Hypothalamus (tissue), 51 donors: ENCODE measurements around the gene PTPRK.

Source experiments
- DNase-seq, 51 donors: peaks; one replicate each; lab custom pipeline; 2025; lab: John Stamatoyannopoulos, UW

Gene PTPRK

DNA sequence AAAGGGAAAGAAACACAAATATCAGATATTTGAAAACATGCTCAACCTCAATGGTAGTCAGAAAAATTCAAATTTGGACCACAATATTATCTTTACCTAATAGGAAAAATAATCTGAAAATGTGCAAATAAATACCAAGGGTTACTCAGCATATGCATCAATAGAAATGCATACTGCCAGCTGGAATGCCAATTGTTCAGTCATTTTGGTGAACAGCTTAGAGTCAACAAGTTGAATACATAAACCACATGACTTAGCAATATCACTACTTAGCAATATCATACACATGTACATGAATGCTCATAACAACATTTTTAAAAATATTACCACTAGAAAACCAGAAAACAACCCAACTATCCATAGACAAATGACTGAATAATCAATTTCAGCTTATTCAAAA, 212.7 kb downstream of the PTPRK start:
- no peak for DNase-seq

DNA sequence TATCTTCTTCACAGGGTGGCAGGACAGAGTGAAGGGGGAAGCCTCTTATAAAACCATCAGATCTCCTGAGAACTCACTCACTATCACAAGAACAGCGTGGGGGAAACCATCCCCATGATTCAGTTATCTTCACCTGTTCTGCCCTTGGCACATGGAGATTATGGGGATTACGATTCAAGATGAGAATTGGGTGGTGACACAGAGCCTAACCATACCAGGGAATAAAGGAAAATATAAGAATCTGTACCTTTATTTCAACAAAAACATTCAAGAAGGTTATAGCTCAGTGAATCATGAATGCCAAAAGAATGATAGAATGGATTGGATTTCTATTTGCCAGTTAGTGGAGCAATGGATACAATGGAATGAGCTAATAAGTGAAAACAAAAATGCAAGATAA, 214.4 kb downstream of the PTPRK start:
- no peak for DNase-seq

DNA sequence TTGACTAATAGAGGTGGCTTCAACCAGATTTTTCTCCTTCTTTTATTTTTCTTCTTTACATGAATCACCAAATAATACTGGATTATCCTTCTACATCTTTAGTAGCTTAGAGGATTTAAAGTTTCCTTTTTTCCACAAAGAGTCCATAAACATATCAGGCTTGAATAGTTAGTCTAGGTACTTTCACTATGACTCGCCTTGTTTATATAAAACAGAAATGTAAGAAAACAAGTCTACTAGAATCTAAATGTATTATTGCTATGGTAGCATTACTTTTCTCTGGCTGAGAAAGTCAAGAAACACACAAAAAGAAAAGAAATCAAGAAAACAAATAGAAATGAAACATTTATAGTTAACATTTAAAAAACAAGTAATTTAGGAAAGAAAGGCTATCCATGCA, 215.2 kb downstream of the PTPRK start:
- no peak for DNase-seq

DNA sequence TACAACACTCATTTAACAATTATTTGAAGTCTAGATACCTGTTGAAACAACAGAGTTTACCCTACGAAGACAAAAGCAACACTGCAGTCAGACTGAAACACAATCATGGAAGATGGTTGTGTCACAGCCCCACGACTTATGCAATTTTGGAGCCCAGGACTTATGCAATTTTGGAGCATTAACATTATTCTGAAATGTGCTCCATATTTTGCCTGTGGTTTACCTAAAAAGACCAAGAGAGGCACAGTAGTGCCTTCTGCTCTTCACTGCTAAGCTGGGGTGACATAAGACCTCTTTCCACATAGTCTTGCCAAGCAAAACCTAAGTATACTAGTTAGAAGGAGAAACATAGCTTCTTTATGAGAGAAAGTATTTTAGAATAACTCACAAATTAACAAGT, 216.5 kb downstream of the PTPRK start:
- DNase-seq, result no peak

DNA sequence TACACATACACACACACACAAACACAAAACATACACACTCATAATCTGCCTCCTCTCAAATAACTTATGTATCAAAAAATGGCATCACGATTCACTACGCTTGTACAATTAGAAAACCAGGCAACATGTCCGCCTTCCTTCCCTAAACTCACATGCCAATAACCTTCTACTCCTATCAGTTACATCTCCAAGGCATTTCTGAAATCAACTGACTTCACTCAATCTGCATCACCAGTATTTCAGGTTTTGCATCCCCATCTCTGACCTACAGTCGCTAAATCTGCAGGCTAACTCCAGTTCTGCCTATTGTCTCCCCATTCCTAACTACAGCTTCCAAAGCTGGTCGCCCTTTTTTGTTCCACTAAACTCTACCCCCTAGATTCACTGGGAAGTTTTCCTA, 217.5 kb downstream of the PTPRK start:
- no peak for DNase-seq

DNA sequence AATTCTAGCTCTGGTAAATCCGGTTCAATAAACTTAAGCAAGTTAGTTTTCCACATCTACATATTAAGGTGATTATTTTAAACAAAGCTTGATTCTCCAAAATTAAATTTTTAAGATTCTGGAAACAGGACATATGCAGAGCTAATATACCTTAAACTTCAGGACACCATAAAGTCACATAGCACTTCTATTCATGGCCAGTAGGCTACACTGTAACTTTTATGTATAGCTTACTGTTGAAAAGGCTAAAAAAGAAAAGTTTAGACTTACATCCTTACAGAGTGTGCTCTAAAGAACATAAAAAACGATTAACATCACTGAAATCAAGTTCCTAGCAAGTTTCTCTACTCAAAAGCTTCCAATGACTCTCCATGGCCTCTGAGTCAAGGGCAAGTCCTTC, 224.7 kb downstream of the PTPRK start:
- DNase-seq, result no peak

DNA sequence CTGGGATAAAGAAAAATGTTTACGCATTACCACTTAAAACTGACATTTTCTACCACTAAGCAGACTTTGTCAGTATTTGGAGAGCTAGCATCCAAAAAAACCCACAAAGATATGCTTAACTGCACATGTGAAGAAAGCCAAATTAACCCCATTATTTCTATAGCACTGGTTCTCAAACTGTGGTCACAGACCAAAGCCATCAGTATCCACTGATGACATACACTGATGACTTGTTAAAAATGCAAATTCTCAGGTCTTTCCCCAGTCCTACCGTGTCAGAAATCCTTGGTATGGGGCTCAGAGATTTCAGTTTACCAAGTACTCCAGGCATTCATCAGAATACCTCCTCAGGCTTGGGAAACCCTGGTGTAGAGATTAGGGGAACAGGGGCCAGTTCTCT, 230.2 kb downstream of the PTPRK start:
- no peak for DNase-seq

DNA sequence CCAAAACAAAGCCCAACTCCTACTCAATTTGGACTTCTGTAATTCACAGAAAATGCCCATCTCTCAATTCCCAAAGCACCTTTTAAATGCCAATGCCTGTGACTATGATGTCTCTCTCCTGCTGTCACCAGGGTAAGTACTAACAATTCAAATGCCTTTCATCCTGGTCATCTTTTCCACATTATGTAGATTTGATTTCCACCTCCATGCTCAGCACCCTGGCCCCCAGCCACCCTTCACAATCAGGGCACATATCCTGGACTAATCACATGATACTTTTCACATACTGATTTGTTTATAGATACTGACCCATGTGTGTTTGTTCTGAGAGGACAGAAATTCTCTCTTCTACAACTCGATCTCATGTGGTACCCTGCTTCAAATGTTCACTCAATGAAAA, 236.3 kb downstream of the PTPRK start:
- no peak for DNase-seq

DNA sequence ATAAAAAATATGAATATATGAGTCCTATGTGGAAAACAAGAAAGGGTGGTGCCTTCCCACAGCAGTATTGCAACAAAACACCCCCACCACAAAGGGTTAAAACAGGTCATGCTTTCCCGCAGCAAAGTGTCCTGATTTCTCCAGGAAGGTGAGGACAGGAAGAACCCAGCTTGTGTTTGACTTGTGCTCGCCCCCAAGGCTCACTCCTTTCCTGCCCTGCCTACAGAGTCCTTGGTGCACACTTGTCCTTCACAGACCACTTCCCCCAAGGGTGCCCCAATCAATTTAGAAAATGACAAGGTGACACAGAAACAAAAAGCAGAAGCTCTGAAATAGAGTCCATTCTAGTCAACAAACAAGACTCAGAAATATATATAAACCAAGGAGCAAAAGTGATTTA, 237.4 kb downstream of the PTPRK start:
- no peak for DNase-seq

DNA sequence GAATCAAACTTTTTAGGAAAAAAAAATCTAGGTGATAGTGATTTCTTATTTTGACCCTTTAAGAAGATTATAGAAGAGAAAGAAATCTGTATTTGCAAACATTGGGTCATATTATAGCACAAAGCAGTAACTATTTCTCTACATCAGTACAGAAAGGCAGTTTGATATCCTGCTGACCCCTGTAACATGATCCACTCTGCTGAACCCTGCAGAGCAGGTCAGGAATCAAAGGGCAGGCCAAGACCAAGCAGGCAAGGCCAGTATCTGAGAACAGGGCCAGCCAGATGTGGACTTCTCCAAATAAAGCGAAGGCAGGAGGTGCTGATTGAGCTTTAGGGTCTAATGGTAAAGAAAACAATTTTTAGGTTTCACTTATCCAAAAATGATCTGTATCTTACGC, 239.4 kb downstream of the PTPRK start:
- DNase-seq, result no peak

DNA sequence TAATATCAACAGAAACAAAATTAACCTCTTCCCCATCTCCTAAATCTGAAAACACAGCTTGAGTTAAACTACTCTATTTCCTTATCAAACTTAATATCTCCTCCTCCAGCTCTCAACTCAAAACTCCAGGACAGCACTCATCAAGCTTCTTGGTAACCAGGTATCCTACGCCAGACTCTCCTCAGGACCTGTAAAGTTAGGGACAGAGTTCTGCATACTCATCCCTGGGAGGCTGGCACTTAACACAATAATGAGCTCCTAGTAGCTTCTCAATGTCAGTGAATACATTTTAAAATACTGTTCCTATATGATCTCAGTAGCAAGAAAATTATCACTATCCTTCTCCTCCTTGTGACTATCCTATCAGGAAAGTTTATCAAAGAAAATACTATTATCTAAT, 240.3 kb downstream of the PTPRK start:
- DNase-seq, result no peak

DNA sequence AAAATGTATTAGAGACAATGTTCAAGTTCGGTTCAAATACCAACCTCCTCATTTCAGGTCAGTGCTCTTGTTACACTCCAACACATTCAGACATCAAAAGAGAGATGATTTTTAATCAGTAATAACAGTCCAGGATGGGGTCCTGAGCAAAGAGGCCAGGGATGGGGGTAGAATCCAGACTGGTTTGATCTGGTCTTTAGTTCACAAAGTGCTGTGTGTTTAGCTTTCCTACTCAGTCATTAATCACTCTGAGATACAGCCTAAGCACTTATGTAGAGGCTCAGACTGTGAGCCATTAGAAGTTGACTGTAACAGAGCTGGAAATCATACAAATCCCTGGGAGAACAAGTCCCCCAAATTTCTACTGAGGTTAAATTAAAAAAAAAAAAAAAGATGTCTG, 241.6 kb downstream of the PTPRK start:
- DNase-seq, result no peak

DNA sequence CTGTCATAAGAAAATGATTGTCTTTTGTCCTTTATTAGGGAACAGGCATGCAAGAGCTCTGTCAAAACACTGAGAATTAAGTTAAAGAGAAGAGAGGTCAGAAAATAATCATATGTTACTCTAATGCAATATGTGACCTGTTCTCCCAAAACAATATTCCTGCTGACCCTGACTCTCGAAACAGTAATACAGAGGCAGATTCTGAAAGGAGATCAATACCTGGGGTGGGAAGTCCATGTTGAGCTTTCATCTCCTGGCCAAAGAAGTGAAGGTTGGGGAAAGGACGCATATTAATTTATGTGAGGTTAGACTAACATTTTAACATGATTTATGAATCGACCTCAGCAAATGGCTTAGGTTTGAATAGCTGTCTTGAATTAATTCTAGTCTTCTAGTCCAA, 243.0 kb downstream of the PTPRK start:
- no peak for DNase-seq

DNA sequence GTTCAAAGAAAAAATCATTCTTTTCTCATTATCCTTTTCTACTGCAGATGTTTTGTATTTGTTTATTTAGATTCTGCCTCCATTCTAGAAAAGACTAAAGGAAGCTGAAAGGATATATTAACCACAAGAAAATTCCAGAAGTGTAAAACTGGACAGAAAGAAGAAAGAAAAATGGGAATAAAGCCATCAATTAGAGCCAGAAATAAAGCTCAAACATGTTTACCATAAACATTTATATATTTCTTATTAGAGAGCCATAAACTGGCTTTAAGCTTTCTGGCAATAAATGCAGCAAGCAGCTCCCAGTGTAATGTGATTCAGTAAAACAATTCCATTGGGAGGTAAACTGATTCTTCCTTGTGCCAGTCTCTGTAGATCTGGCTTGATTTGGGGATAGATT, 244.1 kb downstream of the PTPRK start:
- DNase-seq, result no peak

DNA sequence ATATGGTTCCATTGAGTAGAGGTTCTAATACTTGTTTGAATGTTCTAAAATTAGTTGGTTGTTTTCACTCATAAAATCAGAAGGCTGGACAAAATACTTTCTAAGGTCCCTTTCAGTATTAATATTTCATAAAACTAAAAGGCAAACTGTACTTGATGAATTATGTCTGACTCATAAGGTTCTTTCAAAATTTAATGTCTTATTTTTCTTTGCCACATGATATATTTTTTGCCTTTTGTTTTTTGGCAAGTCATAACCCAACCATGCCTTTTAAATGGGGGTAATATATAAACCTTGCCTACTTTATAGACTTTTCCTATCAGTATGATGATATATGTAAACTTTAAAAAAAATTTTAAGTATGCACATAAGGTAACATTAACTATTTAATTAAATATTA, 244.7 kb downstream of the PTPRK start:
- DNase-seq, result no peak

DNA sequence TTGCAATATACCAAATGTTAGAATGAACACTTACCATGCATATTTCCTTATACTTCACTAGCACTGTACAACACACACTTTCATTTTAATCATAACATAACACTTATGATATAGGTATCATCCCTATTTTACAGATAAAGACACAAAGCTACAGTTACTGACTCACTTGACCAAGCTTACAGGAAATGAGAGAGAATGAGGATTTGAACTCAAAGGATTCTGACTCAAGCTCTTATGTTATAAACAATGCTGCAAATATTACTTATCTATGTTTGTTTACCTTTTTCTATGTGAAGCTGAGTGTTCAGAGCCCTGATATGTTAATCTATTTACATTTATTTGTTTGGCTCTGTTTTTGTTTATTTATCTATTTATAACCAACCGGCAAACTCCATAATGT, 245.4 kb downstream of the PTPRK start:
- DNase-seq, result no peak

DNA sequence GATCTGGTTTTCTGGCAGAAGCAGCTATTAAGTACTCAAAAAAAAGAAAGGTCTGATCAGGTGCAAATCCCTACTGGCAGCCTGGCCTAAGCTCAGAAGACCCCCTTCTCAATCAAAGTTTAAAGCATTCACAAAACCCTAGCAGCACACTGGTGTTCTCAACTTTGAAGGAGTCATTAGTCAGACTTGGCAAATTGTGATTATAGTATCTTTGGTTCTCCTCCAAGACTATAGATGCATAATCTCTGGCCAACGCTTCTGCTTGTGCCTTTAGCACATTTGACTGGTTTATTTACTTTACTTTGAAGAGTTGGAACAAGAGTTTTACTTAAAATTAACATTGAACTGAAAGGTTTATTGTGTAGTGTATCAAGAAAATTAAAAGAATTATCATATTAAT, 248.9 kb downstream of the PTPRK start:
- no peak for DNase-seq

DNA sequence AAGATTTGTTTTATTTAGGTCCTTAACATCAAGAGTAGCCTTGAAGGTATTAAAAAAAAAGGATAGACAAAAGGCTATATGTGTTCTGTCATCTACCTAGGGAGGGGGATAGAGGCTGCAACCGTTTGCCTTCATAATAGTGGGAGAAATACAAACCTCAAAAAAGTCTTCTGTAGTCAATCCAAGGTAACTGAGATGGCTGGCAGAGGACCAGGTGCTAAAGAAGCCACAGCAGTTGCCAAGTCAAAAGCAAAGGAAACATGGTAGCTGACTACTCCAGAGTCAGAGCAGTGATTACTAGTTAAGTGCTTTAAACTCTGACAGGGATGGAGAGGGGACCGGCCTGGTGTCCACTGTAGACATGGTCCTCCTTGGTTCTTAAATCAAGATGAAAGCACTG, 249.4 kb downstream of the PTPRK start:
- no peak for DNase-seq

DNA sequence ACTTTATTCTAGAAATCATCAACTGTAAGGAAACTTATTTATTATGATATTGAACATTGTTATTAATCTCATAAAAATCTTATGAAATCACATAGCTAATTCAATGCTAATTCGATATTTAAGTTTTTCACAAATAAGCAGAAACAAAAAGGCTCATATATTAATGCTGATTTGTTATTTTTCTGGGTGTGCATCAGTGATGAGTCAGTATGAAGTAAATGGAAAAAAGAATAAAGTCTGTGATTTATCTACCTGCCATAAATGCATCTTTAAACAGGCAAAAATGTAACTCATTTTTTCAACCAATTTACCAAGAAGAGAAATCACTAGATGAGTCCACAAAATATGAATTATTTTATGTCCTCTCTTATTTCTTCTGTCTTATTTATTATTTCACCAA, 253.5 kb downstream of the PTPRK start:
- DNase-seq, result no peak

DNA sequence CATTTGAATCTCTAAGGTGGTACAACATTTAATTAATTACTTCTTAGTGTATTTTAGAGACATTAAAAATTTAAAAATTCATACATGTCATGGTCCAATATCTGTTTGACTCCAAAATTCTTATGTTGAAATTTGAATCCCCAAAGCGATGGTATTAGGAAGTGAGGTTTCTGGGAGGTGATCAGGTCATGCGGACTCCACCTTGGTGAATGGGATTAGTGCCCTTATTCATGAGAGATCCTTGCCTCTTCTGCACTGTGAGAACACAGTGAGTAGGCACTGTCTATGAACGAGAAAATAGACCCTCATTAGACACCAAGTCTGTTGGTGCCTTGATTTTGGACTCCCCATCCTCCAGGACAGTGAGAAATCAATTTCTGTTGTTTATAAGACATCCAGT, 254.7 kb downstream of the PTPRK start:
- no peak for DNase-seq

DNA sequence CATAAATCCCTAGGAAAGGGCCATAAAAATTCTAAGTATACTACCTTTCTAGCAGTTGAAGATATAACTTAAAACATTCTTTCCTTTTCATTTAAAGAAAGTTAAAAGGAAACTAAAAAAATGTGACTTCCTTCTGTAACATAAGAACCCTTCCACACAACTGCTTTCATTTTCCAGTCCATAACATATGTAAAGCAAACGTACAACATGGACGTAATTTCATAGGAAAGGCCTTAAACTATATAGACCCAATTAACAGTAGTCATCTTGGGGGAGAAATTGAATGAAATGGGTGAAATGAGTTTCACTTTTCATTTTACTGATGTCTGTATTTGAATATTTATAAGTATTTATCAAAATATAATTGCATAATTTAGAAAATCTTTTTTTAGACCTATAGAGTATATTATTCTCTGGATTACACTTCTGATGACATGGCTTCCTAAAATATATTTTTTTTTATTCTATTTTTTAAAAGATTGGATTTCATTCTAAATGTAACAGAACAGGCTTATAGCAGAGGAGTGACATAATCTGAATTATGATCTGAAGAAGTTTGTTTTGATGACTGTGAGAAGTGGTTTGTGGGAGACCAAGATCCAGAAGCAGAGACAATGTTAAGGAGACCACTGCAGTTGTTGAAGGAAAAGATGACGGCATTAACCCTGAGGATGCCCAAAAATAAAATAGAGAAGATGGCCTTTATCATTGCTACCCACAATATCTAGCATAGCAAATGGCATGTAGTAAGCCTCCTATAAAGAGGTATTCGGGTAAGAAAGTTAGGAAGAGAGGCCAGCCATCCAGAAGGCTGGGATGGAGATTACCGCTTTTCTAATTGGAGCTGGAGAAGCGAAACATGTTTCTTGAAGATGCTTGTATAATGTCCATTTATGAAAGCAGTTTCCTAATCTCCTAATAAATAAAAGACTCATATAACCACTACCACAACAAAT, 260.4 kb downstream of the PTPRK start:
- DNase-seq, result no peak

DNA sequence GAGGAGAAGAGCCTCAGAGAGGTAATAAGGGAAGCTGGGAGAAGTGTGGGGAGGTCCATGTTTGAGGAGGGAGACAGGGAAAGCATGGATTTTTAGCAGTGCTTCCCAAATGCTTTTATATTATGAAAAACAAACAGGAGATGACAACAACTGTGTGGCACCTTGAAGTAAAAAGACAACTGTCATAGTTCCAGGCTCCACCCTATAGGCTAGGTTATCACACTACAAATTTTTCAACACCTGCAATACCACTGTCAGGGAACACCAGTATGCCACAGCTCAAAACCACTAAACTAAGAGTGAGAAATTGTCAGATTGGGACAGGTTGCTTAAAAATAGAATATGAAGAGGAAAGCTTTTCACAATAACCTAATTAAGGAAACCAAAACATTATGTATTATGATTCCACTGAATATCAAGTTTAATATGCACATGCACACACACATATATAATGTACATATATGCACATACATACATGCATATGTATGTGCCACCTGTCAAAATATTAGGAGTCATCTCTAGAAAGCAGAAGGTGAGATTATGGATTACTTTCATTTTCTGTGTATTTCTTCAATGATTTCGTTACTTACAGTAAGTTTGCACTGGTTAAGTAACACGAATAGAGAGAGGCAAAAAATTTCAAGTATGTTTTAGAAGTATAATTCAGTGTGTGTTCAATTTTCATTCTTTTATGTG, 261.2 kb downstream of the PTPRK start:
- no peak for DNase-seq
